Inflammatory macrophage treated with lipopolysaccharide for 1 hour (primary cell): ENCODE data around the gene AGRN.
"Not testable (repeated sequence)": the region's sequence is repeated elsewhere in the genome, so short reads cannot be mapped to it uniquely, and the experiment has no call there.

Experiments
- DNase-seq, 2 donors: peaks; one replicate each; pipeline ENCODE4 v3.0.0-alpha.2; 2020 to 2022

AGRN gene

GRCh38 chr1:1083416-1084371 is 63.8 kb downstream of the AGRN start:
- DNase-seq: no peak

GRCh38 chr1:1084372-1085170 is 64.7 kb downstream of the AGRN start:
- no peak for DNase-seq

- DNase-seq: no peak
Measured at GRCh38 chr1:1085171-1085841, 65.4 kb downstream of the AGRN start.

GRCh38 chr1:1085911-1086841 is 66.3 kb downstream of the AGRN start:
- no peak for DNase-seq

GRCh38 chr1:1086911-1087341 is 67.0 kb downstream of the AGRN start:
- no peak for DNase-seq

- DNase-seq: no peak
Measured at GRCh38 chr1:1087351-1088028, 67.6 kb downstream of the AGRN start.

GRCh38 chr1:1088029-1088800 is 68.3 kb downstream of the AGRN start:
- no peak for DNase-seq

GRCh38 chr1:1088801-1089680 is 69.1 kb downstream of the AGRN start:
- no peak for DNase-seq

- no peak for DNase-seq
Measured at GRCh38 chr1:1089731-1090423, 70.0 kb downstream of the AGRN start.

GRCh38 chr1:1090424-1091343 is 70.8 kb downstream of the AGRN start:
- no peak for DNase-seq

- no peak for DNase-seq
Measured at GRCh38 chr1:1091344-1092148, 71.6 kb downstream of the AGRN start.

GRCh38 chr1:1092149-1092855 is 72.4 kb downstream of the AGRN start:
- DNase-seq: no peak

GRCh38 chr1:1092894-1093609 is 73.1 kb downstream of the AGRN start:
- no peak for DNase-seq

GRCh38 chr1:1093610-1093943 is 73.7 kb downstream of the AGRN start:
- DNase-seq: no peak

GRCh38 chr1:1094981-1095380 is 75.1 kb downstream of the AGRN start:
- DNase-seq: no peak

- DNase-seq: not testable (repeated sequence)
Measured at GRCh38 chr1:1096136-1096535, 76.2 kb downstream of the AGRN start.
